UCSD-AML1 (cell line): Measurements from ENCODE around the gene MAPK8IP1.
"Not testable (repeated sequence)": the region's sequence is repeated elsewhere in the genome, so short reads cannot be mapped to it uniquely, and the experiment has no call there.

Experiments
- DNase-seq: peaks from one replicate; lab custom pipeline; 2025; ENCODE audit not compliant: unreplicated experiment; lab: John Stamatoyannopoulos, UW

MAPK8IP1 gene

GRCh38 chr11:45885274-45885920 lies at the start of gene MAPK8IP1:
Gene MAPK8IP1, plus strand, starts transcription at chr11:45885651. Its CDS starts 170 bp downstream, at chr11:45885821.
- peak; percentile 45 for DNase-seq

DNA sequence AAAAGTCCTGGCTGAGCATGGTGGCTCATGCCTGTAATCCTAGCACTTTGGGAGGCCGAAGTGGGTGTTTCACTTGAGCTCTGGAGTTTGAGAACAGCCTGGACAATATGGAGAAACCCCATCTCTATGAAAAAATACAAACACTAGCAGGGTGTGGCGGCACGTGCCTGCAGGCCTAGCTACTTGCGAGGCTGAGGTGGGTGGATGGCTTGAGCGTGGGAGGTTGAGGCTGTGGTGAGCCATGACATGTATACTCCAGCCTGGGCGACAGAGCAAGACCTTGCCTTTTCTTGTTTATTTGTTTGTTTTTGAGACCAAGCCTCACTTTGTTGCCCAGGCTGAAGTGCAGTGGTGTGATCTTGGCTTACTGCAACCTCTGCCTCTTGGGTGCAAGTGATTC lies 46.2 kb upstream of the MAPK8IP1 start:
- DNase-seq, result no peak

DNA sequence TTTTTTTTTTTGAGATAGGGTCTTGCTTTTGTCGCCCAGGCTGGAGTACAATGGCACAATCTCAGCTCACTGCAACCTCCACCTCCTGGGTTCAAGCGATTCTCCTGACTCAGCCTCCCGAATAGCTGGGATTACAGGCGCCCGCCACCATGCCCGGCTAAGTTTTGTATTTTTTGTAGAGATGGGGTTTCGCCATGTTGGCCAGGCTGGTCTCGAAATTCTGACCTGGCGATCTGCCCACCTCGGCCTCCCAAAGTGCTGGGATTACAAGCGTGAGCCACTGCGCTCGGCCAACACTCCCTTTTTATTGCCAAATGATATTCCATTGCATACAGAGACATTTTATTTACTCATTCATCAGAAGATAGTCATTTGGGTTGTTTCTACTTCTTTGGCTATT lies 45.2 kb upstream of the MAPK8IP1 start:
- DNase-seq, result not testable (repeated sequence)

GRCh38 chr11:45843158-45843924 lies 42.1 kb upstream of the MAPK8IP1 start:
- peak; percentile 78 for DNase-seq

- no peak for DNase-seq
Measured at GRCh38 chr11:45844822-45845578, 40.5 kb upstream of the MAPK8IP1 start.

DNA sequence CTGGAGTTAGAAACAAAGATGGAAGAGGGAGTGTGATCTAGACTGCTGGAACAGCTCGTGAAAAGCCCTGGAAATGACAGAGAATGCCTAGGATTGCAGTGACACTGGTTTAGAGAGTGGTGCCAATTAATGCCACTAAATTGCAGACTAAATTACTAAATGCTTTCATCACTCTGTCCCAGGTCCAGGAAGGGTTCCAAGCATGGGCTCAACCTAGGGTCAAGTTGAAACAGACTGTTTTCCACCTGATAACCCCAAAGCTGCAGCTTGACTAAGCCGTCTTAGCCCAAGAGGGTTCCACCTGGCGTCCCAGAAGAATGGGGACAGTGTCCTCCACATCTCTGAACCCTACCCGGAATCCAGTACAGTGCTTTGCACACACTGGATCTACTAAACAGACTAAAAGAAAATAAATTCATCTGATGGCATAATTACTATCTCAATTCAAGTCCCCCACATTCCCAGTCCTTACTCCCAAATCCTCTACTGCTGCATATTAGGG lies 39.2 kb upstream of the MAPK8IP1 start:
- DNase-seq, result no peak

- DNase-seq, result peak; percentile 99
Measured at GRCh38 chr11:45846974-45847910, 38.2 kb upstream of the MAPK8IP1 start, which contains the start of gene CRY2. Gene CRY2, plus strand, starts transcription at chr11:45847475. Its CDS starts 16 bp downstream, at chr11:45847491.

DNA sequence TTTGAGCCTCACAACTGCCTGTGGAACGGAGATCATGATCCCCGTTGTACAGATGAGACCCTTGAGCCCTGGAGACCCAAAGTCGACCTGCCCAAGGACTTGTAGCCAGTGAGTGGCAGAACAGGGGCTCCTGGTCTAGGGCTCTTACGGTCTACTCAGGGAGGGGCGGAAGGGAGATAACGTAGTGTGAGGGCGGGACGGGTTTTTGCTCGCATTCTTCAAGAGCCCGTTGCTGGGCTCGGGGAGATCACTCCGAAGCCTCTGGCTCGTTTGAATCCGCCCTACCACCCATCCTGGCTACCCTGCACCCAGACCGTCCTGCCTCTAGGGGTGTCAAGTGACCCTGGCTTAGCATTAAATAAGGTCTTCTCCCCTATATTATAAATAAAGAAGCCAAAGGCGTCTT lies 37.5 kb upstream of the MAPK8IP1 start:
- peak; percentile 59 for DNase-seq

DNA sequence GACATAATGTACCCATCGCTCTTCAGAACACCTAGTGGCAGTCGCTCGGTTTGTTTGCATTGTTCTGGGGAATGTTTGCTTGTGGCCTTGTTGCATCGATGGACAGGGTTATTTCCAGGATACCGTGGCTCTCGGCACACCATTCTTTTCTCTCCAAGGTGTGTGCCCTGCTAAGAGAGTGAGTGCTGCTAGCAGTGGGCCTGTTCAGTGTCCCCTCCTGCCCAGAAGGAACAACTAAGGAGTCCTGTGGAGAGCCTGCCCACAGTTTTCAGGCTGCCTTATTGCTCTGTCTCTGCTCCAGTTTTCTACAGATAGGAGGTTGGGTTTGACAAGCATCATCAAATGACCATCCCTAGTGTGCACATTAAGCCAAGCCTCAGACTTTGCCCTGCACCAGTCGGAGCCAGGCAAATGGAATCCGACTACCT lies 36.8 kb upstream of the MAPK8IP1 start:
- no peak for DNase-seq

- no peak for DNase-seq
Measured at GRCh38 chr11:45850446-45850845, 35.0 kb upstream of the MAPK8IP1 start.

DNA sequence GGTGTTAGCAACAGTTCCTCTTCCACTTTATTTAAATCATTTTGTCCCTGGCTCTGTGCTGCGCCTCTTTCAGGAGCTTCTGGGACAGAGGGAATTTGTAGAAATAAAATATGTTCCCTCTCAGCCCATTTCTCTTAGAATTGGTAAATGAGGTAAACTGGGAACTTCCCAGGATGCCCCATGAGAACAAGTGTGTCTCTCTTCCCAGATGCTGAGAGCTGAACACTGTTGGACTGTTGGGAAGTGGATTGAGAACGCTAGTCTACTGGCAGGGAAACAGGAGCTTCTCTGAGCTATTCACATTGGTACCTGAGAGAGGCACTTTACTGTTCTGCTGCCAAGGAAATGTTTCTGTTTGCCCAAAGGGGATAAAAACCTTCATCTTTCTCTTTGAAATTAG lies 34.2 kb upstream of the MAPK8IP1 start:
- no peak for DNase-seq

GRCh38 chr11:45852018-45852711 lies 33.3 kb upstream of the MAPK8IP1 start:
- DNase-seq, result no peak

DNA sequence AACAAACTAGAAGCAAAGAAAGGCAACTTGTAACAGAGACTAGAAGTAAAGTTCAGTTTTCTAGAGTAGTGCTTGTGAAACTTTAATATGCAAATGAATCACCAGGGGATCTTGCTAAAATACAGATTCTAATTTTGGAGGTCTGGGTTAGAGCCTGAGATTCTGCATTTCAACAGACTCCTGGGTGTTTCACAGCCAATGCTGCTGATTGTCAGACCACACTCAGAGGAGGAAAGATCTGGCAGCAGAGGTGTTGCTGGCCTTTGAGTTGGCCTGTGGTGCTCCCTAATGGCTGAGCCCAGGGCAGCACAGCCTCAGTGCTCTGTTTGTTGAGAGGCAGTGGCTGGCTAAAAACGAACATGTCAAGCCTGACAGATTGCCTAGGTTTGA lies 32.7 kb upstream of the MAPK8IP1 start:
- no peak for DNase-seq

- no peak for DNase-seq
Measured at GRCh38 chr11:45853332-45854219, 31.9 kb upstream of the MAPK8IP1 start.

DNA sequence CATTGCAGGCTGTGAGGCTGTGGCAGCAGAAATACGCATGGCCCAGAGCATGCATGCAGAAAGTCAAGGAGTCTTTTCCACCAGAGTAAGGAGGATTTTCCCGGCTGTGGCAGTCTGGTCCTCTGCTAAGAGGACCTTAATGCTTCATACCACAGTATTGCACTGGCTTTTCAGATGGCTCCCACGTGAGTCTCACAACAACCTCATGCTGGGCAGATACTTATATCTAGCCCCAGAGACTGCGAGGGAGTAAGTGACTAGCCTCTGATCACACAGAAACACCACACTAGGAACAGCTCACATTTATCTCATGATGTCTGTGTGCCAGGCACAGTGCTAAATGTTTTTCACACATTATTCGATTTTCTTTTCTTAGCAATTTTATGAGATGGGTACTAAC lies 30.1 kb upstream of the MAPK8IP1 start:
- no peak for DNase-seq

DNA sequence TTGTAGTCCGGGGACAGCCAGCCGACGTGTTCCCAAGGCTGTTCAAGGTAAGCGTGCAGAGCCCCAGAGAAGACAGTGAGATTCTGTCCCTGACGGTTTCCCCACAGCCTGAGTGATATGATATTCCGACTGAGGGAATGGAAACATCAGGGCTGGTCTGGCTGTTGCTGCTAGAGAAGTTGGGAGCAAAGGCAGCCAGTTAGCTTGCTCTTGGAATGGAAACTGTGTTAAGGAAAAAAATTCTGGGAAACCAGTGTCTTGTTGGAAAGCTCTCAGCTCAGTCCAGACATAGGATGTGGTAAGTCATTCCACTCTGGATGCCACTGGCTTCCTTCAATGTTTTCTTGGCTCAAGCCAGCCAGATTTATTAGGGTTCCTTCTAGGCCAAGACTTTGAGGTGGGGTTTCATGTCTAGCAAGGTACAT lies 29.4 kb upstream of the MAPK8IP1 start:
- no peak for DNase-seq

GRCh38 chr11:45857961-45858474 lies 27.4 kb upstream of the MAPK8IP1 start:
- DNase-seq, result no peak

GRCh38 chr11:45858751-45859398 lies 26.6 kb upstream of the MAPK8IP1 start:
- no peak for DNase-seq
